Measurements from ENCODE around the gene PCTP. TPM values are rescaled to one million over a fixed set of nuclear protein-coding genes. Genes with fewer than 3 reads are reported as not detected.

PCTP gene
- 9.1 and 11.6 TPM in 2 replicates for total RNA-seq
- 8.0 TPM for polyA plus RNA-seq (2012)

DNA sequence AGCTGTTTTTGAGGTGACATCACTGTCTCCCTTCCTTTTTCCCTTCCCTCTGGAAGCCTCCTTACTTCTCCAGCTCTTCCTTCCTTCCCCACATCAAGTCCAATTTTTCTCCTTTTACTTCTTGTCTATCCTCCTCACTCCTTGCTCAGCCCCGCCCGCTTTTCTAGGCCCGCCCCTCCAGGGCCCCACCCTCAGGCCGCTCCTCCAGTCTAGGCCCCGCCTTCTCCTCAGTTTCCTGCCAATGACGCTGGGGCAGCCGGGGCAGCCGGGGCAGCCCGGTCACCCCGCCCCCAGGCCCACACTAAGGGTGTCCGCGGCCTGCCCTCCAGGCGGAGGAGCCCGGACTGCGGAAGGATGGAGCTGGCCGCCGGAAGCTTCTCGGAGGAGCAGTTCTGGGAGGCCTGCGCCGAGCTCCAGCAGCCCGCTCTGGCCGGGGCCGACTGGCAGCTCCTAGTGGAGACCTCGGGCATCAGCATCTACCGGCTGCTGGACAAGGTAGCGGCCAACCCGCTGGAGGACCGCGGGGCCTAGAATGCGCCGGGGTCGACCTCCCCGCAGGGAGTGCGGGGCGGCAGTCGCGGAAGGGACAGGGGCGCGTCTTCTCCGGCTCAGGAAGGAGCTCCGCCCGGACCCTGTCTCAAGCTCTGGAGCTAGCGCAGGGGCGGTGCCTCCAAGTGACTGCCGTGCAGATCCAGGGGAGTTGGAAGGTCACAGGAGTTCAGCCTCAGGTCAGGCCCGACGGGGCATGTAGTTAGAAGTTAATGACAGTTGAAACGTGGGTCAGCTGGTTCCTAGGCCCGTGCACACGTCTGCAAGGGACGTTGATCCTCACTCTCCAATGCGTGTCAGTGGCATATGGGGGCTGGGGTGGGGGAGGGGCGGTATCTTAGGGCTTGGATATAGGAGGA is at the start of gene PCTP:
Gene PCTP, plus strand, starts transcription at position 302 of the 908 bp plus-strand sequence. Its CDS starts 53 bp downstream, at position 355.
- DNase-seq (ENCODE audit: low read depth) = peak; percentile 97

GRCh38 chr17:55702150-55702549 is 48.7 kb upstream of the PCTP start:
- DNase-seq (ENCODE audit: low read depth) = peak; percentile 24

- no peak for DNase-seq (ENCODE audit: low read depth)
Measured at GRCh38 chr17:55704401-55704800, 46.5 kb upstream of the PCTP start.

- no peak for DNase-seq (ENCODE audit: low read depth)
Measured at GRCh38 chr17:55705847-55706246, 45.0 kb upstream of the PCTP start.

- DNase-seq (ENCODE audit: low read depth) = no peak
Measured at GRCh38 chr17:55706808-55707773, 43.8 kb upstream of the PCTP start.

- no peak for DNase-seq (ENCODE audit: low read depth)
Measured at GRCh38 chr17:55708175-55708974, 42.5 kb upstream of the PCTP start.

- DNase-seq (ENCODE audit: low read depth) = no peak
Measured at GRCh38 chr17:55709440-55709839, 41.4 kb upstream of the PCTP start.

GRCh38 chr17:55709984-55710383 is 40.9 kb upstream of the PCTP start:
- DNase-seq (ENCODE audit: low read depth) = no peak

DNA sequence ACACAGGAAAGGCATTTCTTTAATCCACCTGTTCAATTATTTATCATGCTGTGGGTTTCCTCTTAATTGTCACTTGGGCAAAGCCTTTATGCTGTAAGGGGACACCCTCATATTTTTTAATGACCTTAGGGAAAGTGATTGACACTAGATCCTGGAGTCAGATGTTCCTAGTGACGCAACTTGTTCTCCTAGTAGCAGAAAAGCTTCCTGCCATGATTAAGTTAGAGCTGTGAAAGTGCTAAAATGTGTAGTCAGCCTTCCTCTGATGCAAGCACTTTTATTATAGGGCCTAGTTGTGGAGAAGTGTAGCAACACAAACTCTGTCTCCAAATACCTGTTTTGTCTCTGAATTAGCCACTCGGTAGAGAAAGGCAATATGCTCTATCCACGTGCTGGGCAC is 40.4 kb upstream of the PCTP start:
- peak; percentile 77 for DNase-seq (ENCODE audit: low read depth)

DNA sequence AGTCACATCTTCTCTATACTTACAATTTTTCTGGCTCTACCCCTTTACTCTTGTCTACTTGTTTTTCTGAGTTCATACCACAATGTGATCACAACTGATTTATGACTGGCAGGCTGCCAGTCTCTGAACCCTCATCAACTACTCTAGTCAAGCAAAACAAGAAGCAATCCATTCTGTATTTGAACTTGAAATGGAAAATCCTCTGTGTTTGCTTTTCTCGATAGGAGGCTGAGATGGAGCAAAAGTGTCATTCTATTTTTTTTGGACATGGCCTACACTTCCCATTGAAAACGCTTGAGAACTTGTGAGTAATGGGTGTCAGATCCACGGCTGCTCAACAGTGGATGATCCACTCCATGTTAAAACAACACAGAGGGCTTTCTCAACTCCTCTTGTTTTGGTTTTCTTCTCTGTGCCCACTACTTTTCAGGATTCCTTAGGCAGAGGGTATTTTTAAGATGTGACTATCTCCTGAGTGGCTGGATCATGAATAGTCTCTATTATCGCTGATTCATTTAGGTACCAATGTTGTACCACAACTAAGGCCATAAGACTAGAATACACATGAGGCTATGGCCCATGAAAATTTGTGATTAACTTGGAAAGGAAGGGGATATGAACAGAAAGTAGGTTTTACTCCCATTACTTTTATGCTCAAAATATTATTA is 39.9 kb upstream of the PCTP start:
- no peak for DNase-seq (ENCODE audit: low read depth)

DNA sequence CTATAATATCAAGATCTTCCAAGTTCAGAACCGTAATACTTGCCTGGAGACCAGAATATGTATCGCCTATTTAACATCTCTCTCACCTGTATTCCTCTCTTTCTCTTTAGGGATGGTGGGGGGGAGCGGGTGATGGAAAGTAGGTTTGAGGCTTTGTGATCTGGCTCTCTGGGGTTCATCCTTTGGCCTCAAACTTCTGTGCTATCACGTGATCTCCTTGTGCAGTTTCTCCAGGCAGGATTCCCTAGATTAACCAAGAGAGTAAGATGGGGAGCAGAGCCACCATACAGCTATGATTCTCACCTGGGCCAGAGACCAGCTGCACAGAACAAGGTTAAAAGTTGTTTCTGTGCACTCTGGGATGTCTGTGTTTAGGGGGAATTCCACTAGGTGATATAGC is 33.4 kb upstream of the PCTP start:
- DNase-seq (ENCODE audit: low read depth) = no peak

DNA sequence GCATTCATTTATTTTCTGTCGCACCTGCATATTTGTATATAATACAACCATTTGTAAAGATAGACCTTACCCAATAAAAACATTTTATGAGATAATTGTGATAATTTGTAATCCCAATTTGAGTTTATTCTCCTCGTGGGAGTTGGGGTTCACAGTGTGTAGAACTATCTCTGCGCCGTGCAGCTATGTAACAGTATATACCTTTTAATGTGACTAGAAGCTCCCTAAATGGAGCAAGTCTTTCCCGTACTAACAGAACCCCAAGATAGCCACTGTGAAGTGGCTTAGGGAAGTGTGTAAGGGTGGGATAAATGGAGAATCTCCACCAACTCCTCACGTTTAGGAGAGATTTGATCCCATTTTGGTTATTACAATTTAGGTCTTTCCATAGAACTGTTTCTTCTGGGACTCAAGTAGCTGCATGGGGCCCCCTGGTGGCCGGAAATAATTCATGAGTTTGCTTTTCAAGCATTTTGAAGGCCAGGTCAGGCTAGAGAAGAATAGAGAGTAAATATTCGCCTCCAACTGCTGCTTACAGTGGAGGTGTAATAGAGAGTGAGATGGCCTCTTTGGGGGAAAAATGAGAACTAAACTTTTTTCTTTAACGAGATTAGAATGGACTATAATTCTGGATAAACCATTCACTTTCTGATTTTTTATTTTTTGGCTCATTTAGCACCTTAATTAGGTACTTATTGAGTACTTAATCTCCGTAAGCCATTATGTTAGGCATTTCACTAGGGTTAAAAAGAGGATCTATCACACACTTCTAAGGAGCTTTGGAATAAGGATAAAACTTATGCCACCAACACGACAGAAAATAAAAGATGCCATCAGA is 32.7 kb upstream of the PCTP start:
- DNase-seq (ENCODE audit: low read depth) = peak; percentile 84

- DNase-seq (ENCODE audit: low read depth) = no peak
Measured at GRCh38 chr17:55720919-55721836, 29.7 kb upstream of the PCTP start.

DNA sequence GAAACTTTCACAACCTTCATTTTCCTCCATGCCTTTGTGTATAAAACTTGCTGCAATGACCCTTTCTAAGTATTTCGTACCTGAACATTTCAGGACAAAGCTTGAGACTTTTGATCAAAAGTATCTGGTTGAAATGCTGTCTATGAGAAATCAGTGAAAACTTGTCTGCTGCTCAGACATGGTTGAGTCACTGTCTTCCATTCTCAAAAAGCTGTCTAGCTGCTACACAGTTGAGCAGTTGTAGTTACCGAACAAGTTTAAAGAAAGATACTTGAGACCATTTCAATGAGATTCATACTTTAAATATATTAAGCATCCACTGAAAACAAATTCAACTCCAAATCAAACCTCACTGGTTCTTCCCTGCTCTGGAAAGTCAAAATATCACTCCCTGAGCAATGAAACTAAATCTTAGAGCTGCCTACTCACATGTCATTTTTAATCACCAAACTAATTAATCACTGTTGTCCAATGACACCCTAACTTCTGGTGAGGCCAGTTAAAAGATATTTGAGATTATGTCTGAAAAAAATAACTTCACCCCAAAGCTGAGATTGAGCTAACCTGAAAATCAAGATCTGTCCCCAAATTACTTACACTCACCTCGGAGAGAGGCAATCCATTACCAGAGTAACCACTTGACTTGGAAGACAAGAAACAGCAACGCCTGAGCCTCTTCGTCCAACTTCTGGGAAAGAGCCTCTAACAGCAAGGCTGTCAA is 28.7 kb upstream of the PCTP start:
- no peak for DNase-seq (ENCODE audit: low read depth)

- DNase-seq (ENCODE audit: low read depth) = peak; percentile 83
Measured at GRCh38 chr17:55722742-55723487, 27.9 kb upstream of the PCTP start, which contains the start of gene TMEM100. TMEM100 (minus strand) TSS chr17:55722864; CDS start chr17:55721070, 1,794 bp downstream.

- DNase-seq (ENCODE audit: low read depth) = no peak
Measured at GRCh38 chr17:55723488-55723848, 27.4 kb upstream of the PCTP start.

- peak; percentile 88 for DNase-seq (ENCODE audit: low read depth)
Measured at GRCh38 chr17:55726440-55726839, 24.4 kb upstream of the PCTP start.

All from myocyte (in vitro differentiated cells).